HEK293 (cell line): ENCODE data around the gene POLD2.

Experiments used
- ATF2 ChIP-seq: fragments of 450-650 bp; formaldehyde crosslinking; IDR thresholded peaks from 2 replicates; pipeline ENCODE4 v1.5.1; 2016; ENCODE audit warnings: missing biosample characterization, missing genetic modification characterization, low read depth
- EGR2 ChIP-seq: fragments of 450-650 bp; formaldehyde crosslinking; IDR thresholded peaks from 2 replicates; pipeline ENCODE4 v1.5.1; 2016; ENCODE audit warnings: low read depth, missing biosample characterization, missing genetic modification characterization
- GLI4 ChIP-seq: fragments of 450-650 bp; formaldehyde crosslinking; IDR thresholded peaks from 2 replicates; pipeline ENCODE4 v1.5.1; 2016; ENCODE audit warnings: missing biosample characterization, missing genetic modification characterization
- HOXD13 ChIP-seq: sonication (generic); formaldehyde crosslinking; IDR thresholded peaks from 2 replicates; pipeline ENCODE4 v1.8.0; 2022; ENCODE audit warnings: missing genetic modification reagents, borderline replicate concordance
- IKZF3 ChIP-seq: fragments of 450-650 bp; IDR thresholded peaks from 2 replicates; pipeline ENCODE4 v1.5.0; 2018; ENCODE audit warnings: missing biosample characterization, mild to moderate bottlenecking, missing genetic modification characterization, moderate library complexity
- KLF1 ChIP-seq: fragments of 450-650 bp; formaldehyde crosslinking; IDR thresholded peaks from 2 replicates; pipeline ENCODE4 v1.5.1; 2016; ENCODE audit warnings: missing biosample characterization, missing genetic modification characterization
- KLF10 ChIP-seq: fragments of 450-650 bp; IDR thresholded peaks from 2 replicates; pipeline ENCODE4 v1.5.1; 2018; ENCODE audit warnings: missing biosample characterization, mild to moderate bottlenecking, missing genetic modification characterization
- KLF16 ChIP-seq: fragments of 450-650 bp; formaldehyde crosslinking; IDR thresholded peaks from 2 replicates; pipeline ENCODE4 v1.5.1; 2017; ENCODE audit warnings: missing biosample characterization, missing genetic modification characterization
- MEIS1 ChIP-seq: sonication (generic); formaldehyde crosslinking; IDR thresholded peaks from 2 replicates; pipeline ENCODE4 v1.8.1; 2022; ENCODE audit warnings: missing genetic modification reagents, mild to moderate bottlenecking, borderline replicate concordance
- OVOL3 ChIP-seq: fragments of 450-650 bp; formaldehyde crosslinking; IDR thresholded peaks from 2 replicates; pipeline ENCODE4 v1.5.1; 2016; ENCODE audit warnings: missing biosample characterization, missing genetic modification characterization
- RBAK ChIP-seq: fragments of 450-650 bp; formaldehyde crosslinking; IDR thresholded peaks from 2 replicates; pipeline ENCODE4 v1.5.1; 2016; ENCODE audit warnings: missing biosample characterization, missing genetic modification characterization
- SP2 ChIP-seq: fragments of 450-650 bp; formaldehyde crosslinking; IDR thresholded peaks from 2 replicates; pipeline ENCODE4 v1.5.1; 2016; ENCODE audit warnings: missing biosample characterization, missing genetic modification characterization
- ZBTB20 ChIP-seq: fragments of 450-650 bp; formaldehyde crosslinking; IDR thresholded peaks from 2 replicates; pipeline ENCODE4 v1.5.1; 2016; ENCODE audit warnings: missing biosample characterization, missing genetic modification characterization
- ZBTB7A ChIP-seq: fragments of 450-650 bp; formaldehyde crosslinking; IDR thresholded peaks from 2 replicates; pipeline ENCODE4 v1.5.1; 2016; ENCODE audit warnings: low read depth, missing biosample characterization, missing genetic modification characterization
- ZBTB8A ChIP-seq: fragments of 450-650 bp; formaldehyde crosslinking; IDR thresholded peaks from 2 replicates; pipeline ENCODE4 v1.5.1; 2016; ENCODE audit warnings: missing biosample characterization, missing genetic modification characterization
- ZIC2 ChIP-seq: fragments of 450-650 bp; formaldehyde crosslinking; IDR thresholded peaks from 2 replicates; pipeline ENCODE4 v1.5.1; 2016; ENCODE audit warnings: missing biosample characterization, missing genetic modification characterization
- ZNF133 ChIP-seq: fragments of 450-650 bp; formaldehyde crosslinking; IDR thresholded peaks from 2 replicates; pipeline ENCODE4 v1.5.1; 2016; ENCODE audit warnings: missing biosample characterization, missing genetic modification characterization
- ZNF223 ChIP-seq: fragments of 450-650 bp; formaldehyde crosslinking; IDR thresholded peaks from 2 replicates; pipeline ENCODE4 v1.5.1; 2016; ENCODE audit warnings: missing biosample characterization, missing genetic modification characterization
- ZNF24 ChIP-seq: fragments of 450-650 bp; formaldehyde crosslinking; IDR thresholded peaks from 2 replicates; pipeline ENCODE4 v1.5.1; 2016; ENCODE audit warnings: missing biosample characterization, missing genetic modification characterization
- ZNF341 ChIP-seq: fragments of 450-650 bp; formaldehyde crosslinking; IDR thresholded peaks from 2 replicates; pipeline ENCODE4; 2016; ENCODE audit warnings: low read depth, missing biosample characterization, missing genetic modification characterization
- ZNF37A ChIP-seq: fragments of 450-650 bp; IDR thresholded peaks from 2 replicates; pipeline ENCODE4 v1.5.1; 2018; ENCODE audit warnings: missing biosample characterization, missing genetic modification characterization
- ZNF416 ChIP-seq: fragments of 450-650 bp; formaldehyde crosslinking; IDR thresholded peaks from 2 replicates; pipeline ENCODE4 v1.5.1; 2016; ENCODE audit warnings: missing biosample characterization, missing genetic modification characterization
- ZNF423 ChIP-seq: fragments of 450-650 bp; formaldehyde crosslinking; IDR thresholded peaks from 2 replicates; pipeline ENCODE4 v1.5.1; 2016; ENCODE audit warnings: missing biosample characterization, missing genetic modification characterization
- ZNF544 ChIP-seq: fragments of 450-650 bp; formaldehyde crosslinking; IDR thresholded peaks from 2 replicates; pipeline ENCODE4 v1.5.0; 2017; ENCODE audit warnings: missing biosample characterization, missing genetic modification characterization
- ZNF610 ChIP-seq: fragments of 450-650 bp; formaldehyde crosslinking; IDR thresholded peaks from 2 replicates; pipeline ENCODE4 v1.5.1; 2016; ENCODE audit warnings: missing biosample characterization, missing genetic modification characterization, borderline replicate concordance
- ZNF624 ChIP-seq: fragments of 450-650 bp; formaldehyde crosslinking; IDR thresholded peaks from 2 replicates; pipeline ENCODE4 v1.5.1; 2017; ENCODE audit warnings: missing biosample characterization, missing genetic modification characterization
- ZNF660 ChIP-seq: fragments of 450-650 bp; IDR thresholded peaks from 2 replicates; pipeline ENCODE4 v1.5.1; 2018; ENCODE audit warnings: missing biosample characterization, mild to moderate bottlenecking, missing genetic modification characterization
- ZNF837 ChIP-seq: fragments of 450-650 bp; formaldehyde crosslinking; IDR thresholded peaks from 2 replicates; pipeline ENCODE4 v1.5.1; 2016; ENCODE audit warnings: missing biosample characterization, missing genetic modification characterization
- TF ChIP-seq, protein P1 (sequence below): fragments of 450-650 bp; formaldehyde crosslinking; IDR thresholded peaks from 2 replicates; pipeline ENCODE4 v1.5.1; 2016; ENCODE audit warnings: missing biosample characterization, missing genetic modification characterization
- TF ChIP-seq, protein P2 (sequence below): fragments of 450-650 bp; formaldehyde crosslinking; IDR thresholded peaks from 2 replicates; pipeline ENCODE4 v1.5.1; 2016; ENCODE audit warnings: missing biosample characterization, missing genetic modification characterization
- TF ChIP-seq, protein P3 (sequence below): fragments of 450-650 bp; formaldehyde crosslinking; IDR thresholded peaks from 2 replicates; pipeline ENCODE4 v1.5.1; 2016; ENCODE audit warnings: missing biosample characterization, missing genetic modification characterization
- TF ChIP-seq, protein P4 (sequence below): fragments of 450-650 bp; formaldehyde crosslinking; IDR thresholded peaks from 2 replicates; pipeline ENCODE4 v1.5.1; 2017; ENCODE audit warnings: missing biosample characterization, mild to moderate bottlenecking, missing genetic modification characterization, moderate library complexity

POLD2 gene

GRCh38 chr7:44123190-44124003 lies at the start of gene POLD2 (continued):
- TF ChIP-seq, protein P1, sequence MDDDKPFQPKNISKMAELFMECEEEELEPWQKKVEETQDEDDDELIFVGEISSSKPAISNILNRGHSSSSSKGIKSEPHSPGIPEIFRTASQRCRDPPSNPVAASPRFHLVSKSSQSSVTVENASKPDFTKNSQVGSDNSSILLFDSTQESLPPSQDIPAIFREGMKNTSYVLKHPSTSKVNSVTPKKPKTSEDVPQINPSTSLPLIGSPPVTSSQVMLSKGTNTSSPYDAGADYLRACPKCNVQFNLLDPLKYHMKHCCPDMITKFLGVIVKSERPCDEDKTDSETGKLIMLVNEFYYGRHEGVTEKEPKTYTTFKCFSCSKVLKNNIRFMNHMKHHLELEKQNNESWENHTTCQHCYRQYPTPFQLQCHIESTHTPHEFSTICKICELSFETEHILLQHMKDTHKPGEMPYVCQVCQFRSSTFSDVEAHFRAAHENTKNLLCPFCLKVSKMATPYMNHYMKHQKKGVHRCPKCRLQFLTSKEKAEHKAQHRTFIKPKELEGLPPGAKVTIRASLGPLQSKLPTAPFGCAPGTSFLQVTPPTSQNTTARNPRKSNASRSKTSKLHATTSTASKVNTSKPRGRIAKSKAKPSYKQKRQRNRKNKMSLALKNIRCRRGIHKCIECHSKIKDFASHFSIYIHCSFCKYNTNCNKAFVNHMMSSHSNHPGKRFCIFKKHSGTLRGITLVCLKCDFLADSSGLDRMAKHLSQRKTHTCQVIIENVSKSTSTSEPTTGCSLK (tag by site-specific recombination): no peak
- 0 out of 2 replicates have a peak, but pooled peaks have one; percentile 11 for TF ChIP-seq EGR2
- TF ChIP-seq ZNF423 (tag by site-specific recombination): peak; percentile 37; the same call in 1 of the 2 replicates
- peak; percentile 93 for TF ChIP-seq ZIC2
- no peak for TF ChIP-seq ZNF416 (tag by site-specific recombination)
- TF ChIP-seq ZBTB8A (tag by site-specific recombination): peak; percentile 81
- TF ChIP-seq ZBTB20 (tag by site-specific recombination): no peak; the same call in 1 of the 2 replicates
- no peak for TF ChIP-seq ZNF133 (tag by site-specific recombination)
- TF ChIP-seq ZNF24 (tag by site-specific recombination): 0 out of 2 replicates have a peak, but pooled peaks have one; percentile 21
- peak; percentile 95 for TF ChIP-seq KLF1 (tag by site-specific recombination)
- TF ChIP-seq, protein P2, sequence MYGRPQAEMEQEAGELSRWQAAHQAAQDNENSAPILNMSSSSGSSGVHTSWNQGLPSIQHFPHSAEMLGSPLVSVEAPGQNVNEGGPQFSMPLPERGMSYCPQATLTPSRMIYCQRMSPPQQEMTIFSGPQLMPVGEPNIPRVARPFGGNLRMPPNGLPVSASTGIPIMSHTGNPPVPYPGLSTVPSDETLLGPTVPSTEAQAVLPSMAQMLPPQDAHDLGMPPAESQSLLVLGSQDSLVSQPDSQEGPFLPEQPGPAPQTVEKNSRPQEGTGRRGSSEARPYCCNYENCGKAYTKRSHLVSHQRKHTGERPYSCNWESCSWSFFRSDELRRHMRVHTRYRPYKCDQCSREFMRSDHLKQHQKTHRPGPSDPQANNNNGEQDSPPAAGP (tag by site-specific recombination): 0 out of 2 replicates have a peak, but pooled peaks have one; percentile 37
- TF ChIP-seq ATF2 (tag by site-specific recombination): no peak
- TF ChIP-seq ZNF610 (tag by site-specific recombination): 0 out of 2 replicates have a peak, but pooled peaks have one; percentile 47
- TF ChIP-seq, protein P3, sequence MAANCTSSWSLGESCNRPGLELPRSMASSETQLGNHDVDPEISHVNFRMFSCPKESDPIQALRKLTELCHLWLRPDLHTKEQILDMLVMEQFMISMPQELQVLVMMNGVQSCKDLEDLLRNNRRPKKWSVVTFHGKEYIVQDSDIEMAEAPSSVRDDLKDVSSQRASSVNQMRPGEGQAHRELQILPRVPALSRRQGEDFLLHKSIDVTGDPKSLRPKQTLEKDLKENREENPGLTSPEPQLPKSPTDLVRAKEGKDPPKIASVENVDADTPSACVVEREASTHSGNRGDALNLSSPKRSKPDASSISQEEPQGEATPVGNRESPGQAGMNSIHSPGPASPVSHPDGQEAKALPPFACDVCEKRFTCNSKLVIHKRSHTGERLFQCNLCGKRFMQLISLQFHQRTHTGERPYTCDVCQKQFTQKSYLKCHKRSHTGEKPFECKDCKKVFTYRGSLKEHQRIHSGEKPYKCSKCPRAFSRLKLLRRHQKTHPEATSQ (tag by site-specific recombination): peak; percentile 45; the same call in 1 of the 2 replicates
- TF ChIP-seq KLF16 (tag by site-specific recombination): peak; percentile 53
- peak; percentile 100 for TF ChIP-seq SP2 (tag by site-specific recombination)
- TF ChIP-seq ZNF837 (tag by site-specific recombination): no peak
- peak; percentile 94 for TF ChIP-seq ZNF660 (tag by site-specific recombination)
- TF ChIP-seq, protein P4, sequence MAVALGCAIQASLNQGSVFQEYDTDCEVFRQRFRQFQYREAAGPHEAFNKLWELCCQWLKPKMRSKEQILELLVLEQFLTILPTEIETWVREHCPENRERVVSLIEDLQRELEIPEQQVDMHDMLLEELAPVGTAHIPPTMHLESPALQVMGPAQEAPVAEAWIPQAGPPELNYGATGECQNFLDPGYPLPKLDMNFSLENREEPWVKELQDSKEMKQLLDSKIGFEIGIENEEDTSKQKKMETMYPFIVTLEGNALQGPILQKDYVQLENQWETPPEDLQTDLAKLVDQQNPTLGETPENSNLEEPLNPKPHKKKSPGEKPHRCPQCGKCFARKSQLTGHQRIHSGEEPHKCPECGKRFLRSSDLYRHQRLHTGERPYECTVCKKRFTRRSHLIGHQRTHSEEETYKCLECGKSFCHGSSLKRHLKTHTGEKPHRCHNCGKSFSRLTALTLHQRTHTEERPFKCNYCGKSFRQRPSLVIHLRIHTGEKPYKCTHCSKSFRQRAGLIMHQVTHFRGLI (tag by site-specific recombination): peak; percentile 95
- peak; percentile 25; the same call in 1 of the 2 replicates for TF ChIP-seq ZNF223 (tag by site-specific recombination)
- TF ChIP-seq ZNF37A: no peak
- peak; percentile 96 for TF ChIP-seq KLF10 (tag by site-specific recombination)
- no peak for TF ChIP-seq ZNF544 (tag by site-specific recombination)
- TF ChIP-seq ZNF624 (tag by site-specific recombination): no peak
- no peak for TF ChIP-seq MEIS1 (CRISPR knock-in tag)
- TF ChIP-seq HOXD13 (CRISPR knock-in tag): no peak
- TF ChIP-seq ZNF341 (tag by site-specific recombination): peak; percentile 23; the same call in 1 of the 2 replicates
- no peak for TF ChIP-seq RBAK (tag by site-specific recombination)
- 0 out of 2 replicates have a peak, but pooled peaks have one; percentile 20 for TF ChIP-seq IKZF3 (tag by site-specific recombination)
- peak; percentile 74 for TF ChIP-seq ZBTB7A
- TF ChIP-seq GLI4 (tag by site-specific recombination): peak; percentile 65; the same call in 1 of the 2 replicates
- no peak for TF ChIP-seq OVOL3
